ENCODE measurements around the gene PRKACA. TPM values are rescaled to one million over a fixed set of nuclear protein-coding genes. Genes with fewer than 3 reads are reported as not detected.
"Not testable (repeated sequence)": the region's sequence is repeated elsewhere in the genome, so short reads cannot be mapped to it uniquely, and the experiment has no call there.

Gene PRKACA
- total RNA-seq, 1 experiment from 2014 or later = 24.0 TPM

DNA sequence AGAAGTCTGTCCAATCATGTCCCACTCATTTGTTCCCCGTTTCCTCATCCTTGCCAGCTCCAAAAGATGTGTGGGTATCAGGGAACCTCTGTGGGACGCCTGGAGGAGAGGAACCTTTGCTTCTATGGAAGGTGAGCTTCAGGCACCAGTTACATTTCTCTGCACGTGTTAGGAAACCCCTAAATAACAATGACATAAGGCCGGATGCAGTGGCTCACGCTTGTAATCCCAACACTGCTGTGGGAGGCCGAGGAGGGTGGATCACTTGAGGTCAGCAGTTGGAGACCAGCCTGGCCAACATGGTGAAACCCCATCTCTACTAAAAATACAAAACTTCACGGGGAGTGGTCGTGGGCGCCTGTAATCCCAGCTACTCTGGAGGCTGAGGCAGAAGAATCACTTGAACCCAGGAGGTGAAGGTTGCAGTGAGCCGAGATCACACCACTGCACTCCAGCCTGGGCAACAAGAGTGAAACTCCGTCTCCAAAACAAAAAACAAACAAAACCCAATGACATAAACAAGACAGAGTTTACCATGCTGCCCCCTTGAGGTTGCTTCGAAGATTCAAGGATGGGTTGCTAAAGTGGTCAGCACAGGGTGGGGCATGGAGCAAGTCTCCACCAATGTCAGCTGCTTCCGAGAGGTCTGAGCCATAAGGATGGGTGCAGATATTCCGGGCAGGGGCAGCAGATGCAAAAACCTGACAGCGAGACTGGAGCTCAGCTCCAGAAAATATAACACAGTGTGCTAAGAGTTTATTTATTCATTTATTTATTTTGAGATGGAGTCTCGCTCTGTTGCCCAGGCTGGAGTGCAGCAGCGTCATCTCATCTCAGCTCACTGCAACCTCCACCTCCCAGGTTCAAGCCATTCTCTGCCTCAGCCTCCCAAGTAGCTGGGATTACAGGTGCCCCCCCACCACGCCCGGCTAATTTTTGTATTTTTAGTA lies 74.6 kb downstream of the PRKACA start:
- H3K9me2 ChIP-seq (replicated peaks; ENCODE audit: insufficient read depth, low read length); H3K9ac ChIP-seq (ENCODE audit: low read length); H3K4me3 ChIP-seq (ENCODE audit: low read length); H2AFZ ChIP-seq (ENCODE audit: low read length); H3K79me2 ChIP-seq (ENCODE audit: low read length); H3K36me3 ChIP-seq (ENCODE audit: insufficient read depth, low read length); H3K27ac ChIP-seq (ENCODE audit: low read length); H4K20me1 ChIP-seq (ENCODE audit: insufficient read depth, low read depth, low read length); H3K27me3 ChIP-seq (ENCODE audit: low read length); H3K9me3 ChIP-seq (ENCODE audit: low read length); H3K4me2 ChIP-seq (ENCODE audit: low read depth, low read length, poor library complexity, severe bottlenecking); H3K4me1 ChIP-seq (ENCODE audit: low read length): not testable (repeated sequence)
- peak; percentile 80 for DNase-seq

Other genes starting within 250 kb of the PRKACA start
- gene NANOS3, start 240.6 kb downstream of the PRKACA start, total RNA-seq (2014; rRNA removed; shearing (Covaris generic); ENCODE audit: low replicate concordance) = not detected in 2 replicates
- 0.47 TPM in 1 of 2 replicates, not detected in the other for gene BRME1, start 211.6 kb downstream of the PRKACA start, total RNA-seq (2014; rRNA removed; shearing (Covaris generic); ENCODE audit: low replicate concordance)
- 9.9 and 28.6 TPM in 2 replicates for gene CC2D1A, start 211.6 kb downstream of the PRKACA start, total RNA-seq (2014; rRNA removed; shearing (Covaris generic); ENCODE audit: low replicate concordance)
- gene PODNL1, start 179.3 kb downstream of the PRKACA start, total RNA-seq (2014; rRNA removed; shearing (Covaris generic); ENCODE audit: low replicate concordance) = not detected in 2 replicates
- gene DCAF15, start 165.3 kb downstream of the PRKACA start, total RNA-seq (2014; rRNA removed; shearing (Covaris generic); ENCODE audit: low replicate concordance) = 15.1 and 41.4 TPM in 2 replicates
- 1.2 and 2.3 TPM in 2 replicates for gene RFX1, start 111.4 kb downstream of the PRKACA start, total RNA-seq (2014; rRNA removed; shearing (Covaris generic); ENCODE audit: low replicate concordance)
- gene RLN3, start 89.6 kb downstream of the PRKACA start, total RNA-seq (2014; rRNA removed; shearing (Covaris generic); ENCODE audit: low replicate concordance) = not detected in 2 replicates
- 0.67 and 1.9 TPM in 2 replicates for gene IL27RA, start 86.0 kb downstream of the PRKACA start, total RNA-seq (2014; rRNA removed; shearing (Covaris generic); ENCODE audit: low replicate concordance)
- gene PALM3, start 55.7 kb downstream of the PRKACA start, total RNA-seq (2014; rRNA removed; shearing (Covaris generic); ENCODE audit: low replicate concordance) = not detected in 2 replicates
- gene MISP3, start 45.0 kb downstream of the PRKACA start, total RNA-seq (2014; rRNA removed; shearing (Covaris generic); ENCODE audit: low replicate concordance) = 0.71 and 4.2 TPM in 2 replicates
- gene C19orf67, start 32.0 kb downstream of the PRKACA start, total RNA-seq (2014; rRNA removed; shearing (Covaris generic); ENCODE audit: low replicate concordance) = 0.37 and 2.8 TPM in 2 replicates
- gene SAMD1, start 27.0 kb downstream of the PRKACA start, total RNA-seq (2014; rRNA removed; shearing (Covaris generic); ENCODE audit: low replicate concordance) = 31.8 and 81.5 TPM in 2 replicates
- gene ASF1B, start 18.8 kb upstream of the PRKACA start, total RNA-seq (2014; rRNA removed; shearing (Covaris generic); ENCODE audit: low replicate concordance) = 27.1 and 34.9 TPM in 2 replicates
- gene ADGRL1, start 88.4 kb upstream of the PRKACA start, total RNA-seq (2014; rRNA removed; shearing (Covaris generic); ENCODE audit: low replicate concordance) = 0.40 and 1.2 TPM in 2 replicates